Measurements from ENCODE around the gene SLC4A5.

Gene SLC4A5

GRCh38 chr2:74343316-74343715, at the start of gene SLC4A5:
Gene SLC4A5, minus strand, starts transcription at chr2:74343416. Its CDS starts 28,393 bp downstream, at chr2:74315023.
- CTCF ChIA-PET: interaction anchor here (0.9 to 3.5 kb wide), 2 partner anchors 9 to 49 kb away, joined by 3 to 40 read pairs; no protein-coding TSS in a partner anchor

GRCh38 chr2:74392449-74392743, 49.2 kb upstream of the SLC4A5 start:
- no peak for DNase-seq (ENCODE audit: extremely low spot score)
- ChIA-PET POLR2A (no interaction called here), CTCF (interaction anchor here (0.7 to 6.1 kb wide), 16 partner anchors 9 to 712 kb away, joined by 3 to 57 read pairs (median 6); partner anchors contain the start of genes DCTN1, INO80B and STAMBP)
- TF ChIP-seq CTCF (IDR thresholded peaks at IDR 0.05; ENCODE audit: control extremely low read depth, extremely low read depth, low read depth, missing control alignments): no peak

More at GRCh38 chr2:74343316-74343715, at the start of gene SLC4A5:
- POLR2A ChIA-PET: no interaction called here
- DNase-seq (ENCODE audit: extremely low spot score): no peak
- no peak for TF ChIP-seq CTCF (IDR thresholded peaks at IDR 0.05; ENCODE audit: control extremely low read depth, extremely low read depth, low read depth, missing control alignments)

- peak; percentile 95 for TF ChIP-seq CTCF (IDR thresholded peaks at IDR 0.05; ENCODE audit: control extremely low read depth, extremely low read depth, low read depth, missing control alignments)
- CTCF ChIA-PET: interaction anchor here (0.5 to 6.1 kb wide), 35 partner anchors 9 to 712 kb away, joined by 3 to 57 read pairs (median 4); partner anchors contain the start of genes DCTN1, INO80B and STAMBP
- POLR2A ChIA-PET: no interaction called here
- DNase-seq (ENCODE audit: extremely low spot score): peak; percentile 94
Observed at GRCh38 chr2:74391580-74392448, 48.6 kb upstream of the SLC4A5 start.

GRCh38 chr2:74391209-74391579, 48.0 kb upstream of the SLC4A5 start:
- ChIA-PET CTCF (interaction anchor here (0.5 to 6.1 kb wide), 32 partner anchors 9 to 711 kb away, joined by 3 to 57 read pairs (median 4); partner anchors contain the start of genes DCTN1, INO80B and STAMBP), POLR2A (no interaction called here)
- no peak for TF ChIP-seq CTCF (IDR thresholded peaks at IDR 0.05; ENCODE audit: control extremely low read depth, extremely low read depth, low read depth, missing control alignments)
- no peak for DNase-seq (ENCODE audit: extremely low spot score)

GRCh38 chr2:74390606-74391005, 47.4 kb upstream of the SLC4A5 start:
- no peak for DNase-seq (ENCODE audit: extremely low spot score)
- TF ChIP-seq CTCF (IDR thresholded peaks at IDR 0.05; ENCODE audit: control extremely low read depth, extremely low read depth, low read depth, missing control alignments): no peak
- POLR2A ChIA-PET: interaction anchor here (0.5 kb wide), 1 partner anchor 278 kb away, joined by 7 read pairs; no protein-coding TSS in a partner anchor
- CTCF ChIA-PET: interaction anchor here (0.9 to 6.1 kb wide), 21 partner anchors 8 to 567 kb away, joined by 3 to 57 read pairs (median 5); partner anchors contain the start of genes DCTN1, INO80B and STAMBP

GRCh38 chr2:74387346-74387745, 44.1 kb upstream of the SLC4A5 start:
- ChIA-PET POLR2A (no interaction called here), CTCF (interaction anchor here (0.9 to 2.3 kb wide), 2 partner anchors 22 to 52 kb away, joined by 3 to 11 read pairs; no protein-coding TSS in a partner anchor)
- no peak for DNase-seq (ENCODE audit: extremely low spot score)
- TF ChIP-seq CTCF (IDR thresholded peaks at IDR 0.05; ENCODE audit: control extremely low read depth, extremely low read depth, low read depth, missing control alignments): no peak
